Activated CD4-positive, alpha-beta T cell treated with anti-CD3 and anti-CD28 coated beads, Interleukin-2, amount 10 ng/mL, durations not matched to agents 7 days and 5 days (primary cell): ENCODE results near the gene RSPH1. TPM values are rescaled to one million over a fixed set of nuclear protein-coding genes. Genes with fewer than 3 reads are reported as not detected.

ENCODE experiments used
- CTCF ChIA-PET: fragments of 350-600 bp; sonication (Branson Sonifier 250); formaldehyde crosslinking; loops from one replicate; lab custom pipeline; 2021; ENCODE audit warnings: antibody characterized with exemption; lab: Charles Lee
- POLR2A ChIA-PET: fragments of 350-600 bp; sonication (Branson Sonifier 250); formaldehyde crosslinking; loops from one replicate; lab custom pipeline; 2021; ENCODE audit warnings: antibody characterized with exemption; lab: Charles Lee
- DNase-seq: peaks from one replicate; pipeline ENCODE4 v3.0.0-alpha.2; 2020
- H3K27ac Mint-ChIP-seq: one replicate; pipeline ENCODE4 v1.8.0; 2021; ENCODE audit warnings: mild to moderate bottlenecking, moderate library complexity, mixed read lengths
- H3K27me3 Mint-ChIP-seq: one replicate; pipeline ENCODE4 v1.8.0; 2021; ENCODE audit warnings: mixed read lengths
- H3K36me3 Mint-ChIP-seq: one replicate; pipeline ENCODE4 v1.8.0; 2021; ENCODE audit warnings: low read depth, mixed read lengths
- H3K4me1 Mint-ChIP-seq: one replicate; pipeline ENCODE4 v1.8.0; 2021; ENCODE audit warnings: mixed read lengths
- H3K4me3 Mint-ChIP-seq: one replicate; pipeline ENCODE4 v1.8.0; 2021; ENCODE audit warnings: mild to moderate bottlenecking, moderate library complexity, mixed read lengths
- H3K9me3 Mint-ChIP-seq: one replicate; pipeline ENCODE4 v1.8.0; 2021; ENCODE audit warnings: mixed read lengths
- total RNA-seq, 2 experiments: library from RNA; stranded (reverse); gene quantifications; one replicate each; pipeline ENCODE4 v1.2.3, GENCODE V29; 2021

Gene RSPH1
- total RNA-seq, 2 experiments from 2014 or later = not detected

GRCh38 chr21:42538479-42539275 is 42.7 kb upstream of the RSPH1 start:
- ChIA-PET CTCF (interaction anchor here (0.8 to 2.3 kb wide), 2 partner anchors 18 to 55 kb away, joined by 3 to 6 read pairs; no protein-coding TSS in a partner anchor), POLR2A (no interaction called here)
- Mint-ChIP-seq H3K36me3 (peaks cover 11% of the 10 kb centered on the region), H3K27me3 (no peaks in the 10 kb centered on the region), H3K4me1 (peaks cover 13% of the 10 kb centered on the region), H3K27ac (no peak overlapping the region), H3K9me3 (no peaks in the 10 kb centered on the region), H3K4me3 (no peak overlapping the region)
- no peak for DNase-seq

GRCh38 chr21:42537106-42537742 is 41.2 kb upstream of the RSPH1 start:
- Mint-ChIP-seq H3K4me1 (peaks cover 20% of the 10 kb centered on the region), H3K27me3 (no peaks in the 10 kb centered on the region), H3K9me3 (no peaks in the 10 kb centered on the region), H3K36me3 (peaks cover 11% of the 10 kb centered on the region), H3K27ac (no peak overlapping the region), H3K4me3 (no peak overlapping the region)
- ChIA-PET CTCF (interaction anchor here (1.1 to 1.3 kb wide), 2 partner anchors 14 to 32 kb away, joined by 3 read pairs; no protein-coding TSS in a partner anchor), POLR2A (no interaction called here)
- DNase-seq = peak; percentile 36

- POLR2A ChIA-PET = no interaction called here
- DNase-seq = no peak
- H3K9me3 Mint-ChIP-seq = no peaks in the 10 kb centered on the region
Observed at GRCh38 chr21:42536601-42537000, 40.6 kb upstream of the RSPH1 start.

GRCh38 chr21:42535602-42536171 is 39.7 kb upstream of the RSPH1 start:
- Mint-ChIP-seq H3K36me3 (peaks cover 12% of the 10 kb centered on the region), H3K27me3 (no peaks in the 10 kb centered on the region), H3K4me1 (peaks cover 23% of the 10 kb centered on the region), H3K27ac (no peak overlapping the region), H3K4me3 (no peak overlapping the region), H3K9me3 (no peaks in the 10 kb centered on the region)
- DNase-seq = no peak
- POLR2A ChIA-PET = no interaction called here
- CTCF ChIA-PET = interaction anchor here (1.3 kb wide), 2 partner anchors 30 to 40 kb away, joined by 3 read pairs; partner anchors contain the start of gene RSPH1

More at GRCh38 chr21:42536601-42537000, 40.6 kb upstream of the RSPH1 start:
- H3K4me3 Mint-ChIP-seq = no peak overlapping the region
- no peak overlapping the region for H3K27ac Mint-ChIP-seq
- H3K36me3 Mint-ChIP-seq = peaks cover 10% of the 10 kb centered on the region
- CTCF ChIA-PET = interaction anchor here (1.1 to 1.3 kb wide), 3 partner anchors 13 to 41 kb away, joined by 3 read pairs; partner anchors contain the start of gene RSPH1
- H3K27me3 Mint-ChIP-seq = no peaks in the 10 kb centered on the region
- peaks cover 20% of the 10 kb centered on the region for H3K4me1 Mint-ChIP-seq

GRCh38 chr21:42534421-42535378 is 38.7 kb upstream of the RSPH1 start:
- Mint-ChIP-seq H3K9me3 (no peaks in the 10 kb centered on the region), H3K27ac (no peak overlapping the region), H3K4me1 (peaks cover 32% of the 10 kb centered on the region), H3K4me3 (no peak overlapping the region), H3K36me3 (peaks cover 17% of the 10 kb centered on the region), H3K27me3 (no peaks in the 10 kb centered on the region)
- DNase-seq = no peak
- ChIA-PET CTCF (interaction anchor here (0.7 to 1.4 kb wide), 4 partner anchors 29 to 81 kb away, joined by 3 read pairs; partner anchors contain the start of gene RSPH1), POLR2A (no interaction called here)

GRCh38 chr21:42533963-42534355 is 37.9 kb upstream of the RSPH1 start:
- CTCF ChIA-PET = interaction anchor here (0.7 to 1.4 kb wide), 3 partner anchors 28 to 80 kb away, joined by 3 read pairs; no protein-coding TSS in a partner anchor

GRCh38 chr21:42533306-42533962 is 37.4 kb upstream of the RSPH1 start:
- peaks cover 41% of the 10 kb centered on the region for H3K4me1 Mint-ChIP-seq
- no peak overlapping the region for H3K4me3 Mint-ChIP-seq
- CTCF ChIA-PET = interaction anchor here (1.4 kb wide), 1 partner anchor 36 kb away, joined by 3 read pairs; no protein-coding TSS in a partner anchor
- no peak for DNase-seq
- H3K27me3 Mint-ChIP-seq = no peaks in the 10 kb centered on the region
- no peak overlapping the region for H3K27ac Mint-ChIP-seq
- no peaks in the 10 kb centered on the region for H3K9me3 Mint-ChIP-seq
- POLR2A ChIA-PET = no interaction called here
- H3K36me3 Mint-ChIP-seq = peaks cover 20% of the 10 kb centered on the region

More at GRCh38 chr21:42533963-42534355, 37.9 kb upstream of the RSPH1 start:
- Mint-ChIP-seq H3K36me3 (peaks cover 20% of the 10 kb centered on the region), H3K4me3 (no peak overlapping the region), H3K27ac (no peak overlapping the region), H3K9me3 (no peaks in the 10 kb centered on the region), H3K27me3 (no peaks in the 10 kb centered on the region), H3K4me1 (peaks cover 38% of the 10 kb centered on the region)
- POLR2A ChIA-PET = no interaction called here
- DNase-seq = no peak

- CTCF ChIA-PET = interaction anchor here (1.7 kb wide), 1 partner anchor 17 kb away, joined by 3 read pairs; no protein-coding TSS in a partner anchor
- DNase-seq = no peak
- Mint-ChIP-seq H3K27ac (no peak overlapping the region), H3K36me3 (peaks cover 22% of the 10 kb centered on the region), H3K27me3 (no peaks in the 10 kb centered on the region), H3K4me1 (peaks cover 49% of the 10 kb centered on the region), H3K4me3 (no peak overlapping the region), H3K9me3 (no peaks in the 10 kb centered on the region)
- POLR2A ChIA-PET = no interaction called here
Observed at GRCh38 chr21:42532466-42533181, 36.6 kb upstream of the RSPH1 start.

GRCh38 chr21:42531771-42532170 is 35.7 kb upstream of the RSPH1 start:
- no peaks in the 10 kb centered on the region for H3K9me3 Mint-ChIP-seq
- ChIA-PET CTCF (interaction anchor here (1.7 kb wide), 1 partner anchor 18 kb away, joined by 3 read pairs; no protein-coding TSS in a partner anchor), POLR2A (no interaction called here)
- peaks cover 24% of the 10 kb centered on the region for H3K36me3 Mint-ChIP-seq
- no peak overlapping the region for H3K27ac Mint-ChIP-seq
- DNase-seq = no peak
- H3K4me1 Mint-ChIP-seq = peaks cover 57% of the 10 kb centered on the region
- H3K27me3 Mint-ChIP-seq = no peaks in the 10 kb centered on the region
- no peak overlapping the region for H3K4me3 Mint-ChIP-seq

GRCh38 chr21:42530167-42530518 is 34.1 kb upstream of the RSPH1 start:
- peaks cover 71% of the 10 kb centered on the region for H3K4me1 Mint-ChIP-seq

More at GRCh38 chr21:42530167-42530518, 34.1 kb upstream of the RSPH1 start:
- no peaks in the 10 kb centered on the region for H3K9me3 Mint-ChIP-seq
- ChIA-PET CTCF (interaction anchor here (2.3 kb wide), 1 partner anchor 13 kb away, joined by 5 read pairs; no protein-coding TSS in a partner anchor), POLR2A (no interaction called here)
- no peaks in the 10 kb centered on the region for H3K27me3 Mint-ChIP-seq
- no peak overlapping the region for H3K4me3 Mint-ChIP-seq
- H3K27ac Mint-ChIP-seq = peak overlapping the region; percentile 55
- H3K36me3 Mint-ChIP-seq = peaks cover 33% of the 10 kb centered on the region
- DNase-seq = no peak
